ENCODE results near the gene SLC29A4. TPM values are rescaled to one million over a fixed set of nuclear protein-coding genes. Genes with fewer than 3 reads are reported as not detected.
"Not testable (repeated sequence)": the region's sequence is repeated elsewhere in the genome, so short reads cannot be mapped to it uniquely, and the experiment has no call there.

Gene SLC29A4
- polyA plus RNA-seq, 1 of the 3 experiments (the other 2 are of a cell fraction): 12.3 TPM

- ChIA-PET CTCF (interaction anchor here (2.2 kb wide), 1 partner anchor 34 kb away, joined by 13 read pairs; no protein-coding TSS in a partner anchor), POLR2A (no interaction called here)
- Histone ChIP-seq H3K36me3 (replicated peaks in 1 of 2; ENCODE audit: control insufficient read depth in 1 of 2, insufficient read depth in 2 of 2, low read length in 1 of 2) (no peaks in the 10 kb centered on the region), H3F3A (replicated peaks; ENCODE audit: insufficient read depth) (peaks cover 8% of the 10 kb centered on the region), H3K9me2 (no peaks in the 10 kb centered on the region), H3K4me2 (no peak overlapping the region), H3K4me3 (ENCODE audit: low read depth in 2 of 2, low read length in 1 of 2) (no peak overlapping the region), H3K4me1 (ENCODE audit: control insufficient read depth in 1 of 2, insufficient read depth in 2 of 2, low read depth in 1 of 2, low read length in 1 of 2) (peaks cover 0 to 23% of the 10 kb centered on the region in 2 experiments; a peak in 1 of 4 replicates), H3K9me3 (no peaks in the 10 kb centered on the region), H3K9ac (no peak overlapping the region), H2AFZ (ENCODE audit: low read depth) (no peak overlapping the region), H3K27ac (ENCODE audit: low read depth in 2 of 2, low read length in 1 of 2) (peak overlapping the region in 1 of 2 experiments; percentile 74; a peak in 1 of 4 replicates), H3K79me2 (ENCODE audit: insufficient read depth) (no peaks in the 10 kb centered on the region), H4K20me1 (ENCODE audit: insufficient read depth) (no peaks in the 10 kb centered on the region), H3K27me3 (ENCODE audit: insufficient read depth) (peaks cover 7% of the 10 kb centered on the region; the same call in 1 of the 2 replicates)
- no peak for DNase-seq
- 76% methylated on average over 7 of the region's 7 CpGs for WGBS (ENCODE audit: low lambda C conversion rate)
- TF ChIP-seq NFIC (IDR thresholded peaks at IDR 0.05; ENCODE audit: borderline replicate concordance): no peak
- no peak for TF ChIP-seq YY1 (IDR thresholded peaks at IDR 0.05; ENCODE audit: low read depth)
- TF ChIP-seq FOSL2 (IDR thresholded peaks at IDR 0.05; ENCODE audit: borderline replicate concordance, low read depth): no peak
- TF ChIP-seq USF2 (IDR thresholded peaks at IDR 0.05; ENCODE audit: borderline replicate concordance, low read depth, low read length): no peak
- no peak for TF ChIP-seq RAD21 (IDR thresholded peaks at IDR 0.05; ENCODE audit: low read length)
- no peak for TF ChIP-seq RCOR1 (IDR thresholded peaks at IDR 0.05; ENCODE audit: low read length)
- no peak for TF ChIP-seq RFX5 (IDR thresholded peaks at IDR 0.05; ENCODE audit: low read length)
- TF ChIP-seq MXI1 (IDR thresholded peaks at IDR 0.05; ENCODE audit: low read depth, low read length): no peak
- no peak for TF ChIP-seq NRF1 (IDR thresholded peaks at IDR 0.05; ENCODE audit: low read depth, low read length)
- TF ChIP-seq TEAD4 (IDR thresholded peaks at IDR 0.05; ENCODE audit: borderline replicate concordance, insufficient read depth): no peak
These were observed 8.3 kb upstream of the SLC29A4 start for GRCh38 chr7:5274441-5274840.

- not testable (repeated sequence) for H4K20me1 ChIP-seq (ENCODE audit: insufficient read depth)
These were observed 7.7 kb upstream of the SLC29A4 start for GRCh38 chr7:5274985-5275431.

GRCh38 chr7:5275510-5275909 lies 7.2 kb upstream of the SLC29A4 start:
- H3K4me3 ChIP-seq (ENCODE audit: low read depth in 2 of 2, low read length in 1 of 2): not testable (repeated sequence)

More at GRCh38 chr7:5274985-5275431, 7.7 kb upstream of the SLC29A4 start:
- H3K36me3 ChIP-seq (replicated peaks in 1 of 2; ENCODE audit: control insufficient read depth in 1 of 2, insufficient read depth in 2 of 2, low read length in 1 of 2); H3K9me2 ChIP-seq; H2AFZ ChIP-seq (ENCODE audit: low read depth); H3K9me3 ChIP-seq; H3K79me2 ChIP-seq (ENCODE audit: insufficient read depth); H3K4me3 ChIP-seq (ENCODE audit: low read depth in 2 of 2, low read length in 1 of 2); H3K27me3 ChIP-seq (ENCODE audit: insufficient read depth); H3K4me2 ChIP-seq; H3K9ac ChIP-seq: not testable (repeated sequence)
- peak; percentile 81 for DNase-seq
- H3F3A ChIP-seq (replicated peaks; ENCODE audit: insufficient read depth): peaks cover 14% of the 10 kb centered on the region
- H3K27ac ChIP-seq (ENCODE audit: low read depth in 2 of 2, low read length in 1 of 2): peak overlapping the region in 1 of 2 experiments; percentile 74; a peak in 2 of 4 replicates
- POLR2A ChIA-PET: interaction anchor here (0.5 to 0.6 kb wide), 2 partner anchors 10 to 34 kb away, joined by 3 to 4 read pairs; no protein-coding TSS in a partner anchor
- CTCF ChIA-PET: interaction anchor here (1.6 to 2.2 kb wide), 2 partner anchors 10 to 35 kb away, joined by 8 to 13 read pairs; no protein-coding TSS in a partner anchor
- WGBS (ENCODE audit: low lambda C conversion rate): 31% methylated on average over 7 of the region's 11 CpGs
- peaks cover 0 to 23% of the 10 kb centered on the region in 2 experiments; a peak in 1 of 4 replicates for H3K4me1 ChIP-seq (ENCODE audit: control insufficient read depth in 1 of 2, insufficient read depth in 2 of 2, low read depth in 1 of 2, low read length in 1 of 2)

GRCh38 chr7:5276123-5276522 lies 6.6 kb upstream of the SLC29A4 start:
- ChIA-PET CTCF (interaction anchor here (1.0 to 2.2 kb wide), 4 partner anchors 9 to 174 kb away, joined by 3 to 13 read pairs (median 6); no protein-coding TSS in a partner anchor), POLR2A (interaction anchor here (0.9 to 1.0 kb wide), 2 partner anchors 9 to 36 kb away, joined by 3 read pairs; no protein-coding TSS in a partner anchor)
- Histone ChIP-seq H3K27ac (ENCODE audit: low read depth in 2 of 2, low read length in 1 of 2) (peak overlapping the region in 1 of 2 experiments; percentile 97; a peak in 2 of 4 replicates), H3K4me1 (ENCODE audit: control insufficient read depth in 1 of 2, insufficient read depth in 2 of 2, low read depth in 1 of 2, low read length in 1 of 2) (peaks cover 0 to 23% of the 10 kb centered on the region in 2 experiments; a peak in 1 of 4 replicates), H3F3A (replicated peaks; ENCODE audit: insufficient read depth) (peaks cover 22% of the 10 kb centered on the region)
- not testable (repeated sequence) for H3K4me2 ChIP-seq; H3K9ac ChIP-seq; H3K9me2 ChIP-seq; H3K4me3 ChIP-seq (ENCODE audit: low read depth in 2 of 2, low read length in 1 of 2); H2AFZ ChIP-seq (ENCODE audit: low read depth); H3K9me3 ChIP-seq; DNase-seq; H4K20me1 ChIP-seq (ENCODE audit: insufficient read depth); H3K79me2 ChIP-seq (ENCODE audit: insufficient read depth); H3K27me3 ChIP-seq (ENCODE audit: insufficient read depth); H3K36me3 ChIP-seq (replicated peaks in 1 of 2; ENCODE audit: control insufficient read depth in 1 of 2, insufficient read depth in 2 of 2, low read length in 1 of 2)
- 72% methylated on average over 7 of the region's 14 CpGs for WGBS (ENCODE audit: low lambda C conversion rate)

More at GRCh38 chr7:5275510-5275909, 7.2 kb upstream of the SLC29A4 start:
- POLR2A ChIA-PET: interaction anchor here (0.5 to 0.6 kb wide), 2 partner anchors 9 to 34 kb away, joined by 3 to 4 read pairs; no protein-coding TSS in a partner anchor
- not testable (repeated sequence) for H3K9me3 ChIP-seq; H3K27me3 ChIP-seq (ENCODE audit: insufficient read depth); H3K4me2 ChIP-seq; H4K20me1 ChIP-seq (ENCODE audit: insufficient read depth); H3K9ac ChIP-seq; H3K79me2 ChIP-seq (ENCODE audit: insufficient read depth); DNase-seq; H2AFZ ChIP-seq (ENCODE audit: low read depth); H3K36me3 ChIP-seq (replicated peaks in 1 of 2; ENCODE audit: control insufficient read depth in 1 of 2, insufficient read depth in 2 of 2, low read length in 1 of 2); H3K9me2 ChIP-seq
- Histone ChIP-seq H3K27ac (ENCODE audit: low read depth in 2 of 2, low read length in 1 of 2) (peak overlapping the region in 1 of 2 experiments; percentile 97; a peak in 2 of 4 replicates), H3K4me1 (ENCODE audit: control insufficient read depth in 1 of 2, insufficient read depth in 2 of 2, low read depth in 1 of 2, low read length in 1 of 2) (peaks cover 0 to 23% of the 10 kb centered on the region in 2 experiments; a peak in 1 of 4 replicates), H3F3A (replicated peaks; ENCODE audit: insufficient read depth) (peaks cover 19% of the 10 kb centered on the region)
- WGBS (ENCODE audit: low lambda C conversion rate): 19% methylated on average over 5 of the region's 10 CpGs
- TF ChIP-seq EP300 (IDR thresholded peaks at IDR 0.05; ENCODE audit: borderline replicate concordance in 1 of 2, low read depth in 1 of 2, low read length in 1 of 2): peak in 1 of 2 experiments; percentile 26; a peak in 1 of 4 replicates
- TF ChIP-seq RCOR1 (IDR thresholded peaks at IDR 0.05; ENCODE audit: low read length): 0 out of 2 replicates have a peak, but pooled peaks have one; percentile 45
- TF ChIP-seq CHD2 (IDR thresholded peaks at IDR 0.05; ENCODE audit: low read length, partially characterized antibody): peak; percentile 50
- CTCF ChIA-PET: interaction anchor here (1.6 to 2.2 kb wide), 2 partner anchors 9 to 35 kb away, joined by 8 to 13 read pairs; no protein-coding TSS in a partner anchor
